ENCODE data around the gene PLD3. TPM values are rescaled to one million over a fixed set of nuclear protein-coding genes. Genes with fewer than 3 reads are reported as not detected.
A peak's percentile ranks its signal among the peaks of the same experiment; 100 is the strongest.
"Not testable (repeated sequence)": the region's sequence is repeated elsewhere in the genome, so short reads cannot be mapped to it uniquely, and the experiment has no call there.

The PLD3 gene
- total RNA-seq, 1 donor from 2014 or later, result 156 TPM

DNA sequence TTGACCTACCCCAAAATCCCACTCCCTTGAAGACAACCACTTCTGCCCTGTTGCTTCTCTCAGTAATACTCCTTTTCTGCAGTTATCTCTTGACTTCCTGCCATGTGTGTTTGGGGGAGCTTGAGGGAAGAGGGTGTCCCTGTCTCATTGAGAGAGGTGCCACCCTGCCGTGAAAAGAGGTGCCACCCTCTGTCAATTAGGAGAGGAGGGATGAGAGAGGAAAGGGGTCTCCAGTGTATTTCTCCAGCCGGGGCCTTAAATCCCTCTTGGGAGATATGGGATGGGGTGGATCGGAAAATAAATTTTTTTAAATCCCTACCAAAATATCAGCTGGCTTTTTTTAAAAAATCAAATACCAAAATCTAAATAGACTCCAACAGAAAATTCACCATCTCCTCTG, 16.5 kb downstream of the PLD3 start:
- Histone ChIP-seq H3K4me1 (peaks cover 19% of the 10 kb centered on the region), H3K9me3 (replicated peaks) (no peaks in the 10 kb centered on the region), H3K36me3 (peaks cover 33% of the 10 kb centered on the region), H3K27me3 (ENCODE audit: low read depth) (no peaks in the 10 kb centered on the region), H3K27ac (replicated peaks) (no peak overlapping the region), H3K4me3 (peak overlapping the region; percentile 56)
- no peak for DNase-seq
- TF ChIP-seq, protein P1, sequence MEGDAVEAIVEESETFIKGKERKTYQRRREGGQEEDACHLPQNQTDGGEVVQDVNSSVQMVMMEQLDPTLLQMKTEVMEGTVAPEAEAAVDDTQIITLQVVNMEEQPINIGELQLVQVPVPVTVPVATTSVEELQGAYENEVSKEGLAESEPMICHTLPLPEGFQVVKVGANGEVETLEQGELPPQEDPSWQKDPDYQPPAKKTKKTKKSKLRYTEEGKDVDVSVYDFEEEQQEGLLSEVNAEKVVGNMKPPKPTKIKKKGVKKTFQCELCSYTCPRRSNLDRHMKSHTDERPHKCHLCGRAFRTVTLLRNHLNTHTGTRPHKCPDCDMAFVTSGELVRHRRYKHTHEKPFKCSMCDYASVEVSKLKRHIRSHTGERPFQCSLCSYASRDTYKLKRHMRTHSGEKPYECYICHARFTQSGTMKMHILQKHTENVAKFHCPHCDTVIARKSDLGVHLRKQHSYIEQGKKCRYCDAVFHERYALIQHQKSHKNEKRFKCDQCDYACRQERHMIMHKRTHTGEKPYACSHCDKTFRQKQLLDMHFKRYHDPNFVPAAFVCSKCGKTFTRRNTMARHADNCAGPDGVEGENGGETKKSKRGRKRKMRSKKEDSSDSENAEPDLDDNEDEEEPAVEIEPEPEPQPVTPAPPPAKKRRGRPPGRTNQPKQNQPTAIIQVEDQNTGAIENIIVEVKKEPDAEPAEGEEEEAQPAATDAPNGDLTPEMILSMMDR (IDR thresholded peaks at IDR 0.05; ENCODE audit: borderline replicate concordance), result no peak
- intact Hi-C loops (cut with micrococcal nuclease), result no loop called here

DNA sequence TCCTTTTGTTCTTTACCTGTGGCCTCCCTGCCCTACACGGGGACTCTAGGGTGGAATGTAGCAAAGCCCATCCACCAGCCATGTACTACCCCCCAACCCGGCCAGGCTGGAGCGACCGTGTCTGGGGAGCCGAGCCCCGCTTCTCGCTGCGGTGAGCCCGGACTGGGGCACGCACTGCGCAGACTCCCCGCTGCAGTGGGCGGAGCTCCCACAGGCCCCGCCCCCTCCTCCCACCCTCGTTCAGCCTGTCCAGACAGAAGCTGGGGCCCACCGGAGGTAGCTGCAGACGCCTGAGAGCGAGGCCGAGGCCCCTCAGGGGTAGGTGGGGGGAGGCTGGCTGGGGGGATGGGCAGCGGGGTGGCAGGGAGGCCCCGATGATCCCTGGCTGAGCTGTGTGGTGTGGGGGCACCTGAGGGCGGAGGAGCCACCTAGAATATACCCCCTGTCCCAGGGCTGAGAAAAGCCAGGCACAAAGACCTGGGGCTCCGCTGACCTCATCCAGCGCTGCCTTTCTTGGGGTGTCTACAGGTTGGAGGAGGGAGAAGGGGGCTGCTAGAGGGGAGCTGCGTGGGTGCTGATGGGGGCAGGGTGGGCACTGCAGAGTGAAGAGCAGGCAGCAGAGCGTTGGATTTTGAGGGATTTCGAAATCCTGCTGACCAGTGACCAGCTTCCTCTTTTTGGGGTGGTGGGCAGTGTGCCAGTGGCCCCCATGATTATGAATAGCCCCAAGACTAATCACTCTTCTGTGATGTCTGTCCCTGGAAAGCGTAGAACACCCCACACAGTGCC, 17.3 kb downstream of the PLD3 start:
- H3K9me3 ChIP-seq (replicated peaks), result no peaks in the 10 kb centered on the region
- H3K27me3 ChIP-seq (ENCODE audit: low read depth), result no peaks in the 10 kb centered on the region
- peak; percentile 58 for DNase-seq
- intact Hi-C loops (cut with micrococcal nuclease), result no loop called here
- H3K36me3 ChIP-seq, result peaks cover 41% of the 10 kb centered on the region
- peaks cover 19% of the 10 kb centered on the region for H3K4me1 ChIP-seq
- no peak overlapping the region for H3K27ac ChIP-seq (replicated peaks)
- peak overlapping the region; percentile 56 for H3K4me3 ChIP-seq
- TF ChIP-seq, protein P1 (IDR thresholded peaks at IDR 0.05; ENCODE audit: borderline replicate concordance), result no peak

DNA sequence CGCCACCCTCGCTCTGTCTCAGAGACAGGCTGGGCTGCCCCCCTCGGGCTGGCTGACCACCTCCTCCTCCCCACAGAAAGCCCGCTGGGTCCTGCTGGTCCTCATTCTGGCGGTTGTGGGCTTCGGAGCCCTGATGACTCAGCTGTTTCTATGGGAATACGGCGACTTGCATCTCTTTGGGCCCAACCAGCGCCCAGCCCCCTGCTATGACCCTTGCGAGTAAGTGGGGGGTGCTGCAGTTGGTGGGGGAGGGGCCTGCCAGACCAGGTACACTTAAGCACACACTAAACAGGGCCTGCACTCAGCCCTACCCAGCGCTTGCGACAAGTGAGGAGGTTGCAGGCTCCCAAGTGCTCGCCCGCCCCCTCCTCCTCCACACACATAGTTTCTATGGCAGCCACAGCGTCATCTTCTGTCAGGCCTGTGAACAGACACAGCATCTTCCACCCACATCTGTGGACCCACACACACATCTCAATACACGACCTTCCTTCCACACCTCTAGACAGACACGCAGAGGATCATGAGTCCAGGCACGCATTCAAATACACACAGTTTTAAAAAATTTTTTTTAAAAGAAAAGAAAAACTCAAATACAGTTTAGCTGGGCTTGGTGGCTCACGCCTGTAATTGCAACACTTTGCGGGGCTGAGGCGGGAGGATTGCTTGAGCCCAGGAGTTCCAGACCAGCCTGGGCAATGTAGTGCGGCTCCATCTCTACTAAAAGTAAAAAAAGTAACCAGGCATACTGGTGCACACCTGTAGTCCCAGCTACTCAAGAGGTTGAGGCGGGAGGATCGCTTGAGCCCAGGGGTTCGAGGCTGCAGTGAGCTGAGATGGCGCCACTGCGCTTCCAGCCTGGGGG, 18.4 kb downstream of the PLD3 start:
- no peak overlapping the region for H3K4me3 ChIP-seq
- peaks cover 19% of the 10 kb centered on the region for H3K4me1 ChIP-seq
- H3K27ac ChIP-seq (replicated peaks), result no peak overlapping the region
- TF ChIP-seq, protein P1 (IDR thresholded peaks at IDR 0.05; ENCODE audit: borderline replicate concordance), result no peak
- H3K36me3 ChIP-seq, result peaks cover 51% of the 10 kb centered on the region
- intact Hi-C loops (cut with micrococcal nuclease), result no loop called here
- no peak for DNase-seq
- no peaks in the 10 kb centered on the region for H3K27me3 ChIP-seq (ENCODE audit: low read depth)
- no peaks in the 10 kb centered on the region for H3K9me3 ChIP-seq (replicated peaks)

DNA sequence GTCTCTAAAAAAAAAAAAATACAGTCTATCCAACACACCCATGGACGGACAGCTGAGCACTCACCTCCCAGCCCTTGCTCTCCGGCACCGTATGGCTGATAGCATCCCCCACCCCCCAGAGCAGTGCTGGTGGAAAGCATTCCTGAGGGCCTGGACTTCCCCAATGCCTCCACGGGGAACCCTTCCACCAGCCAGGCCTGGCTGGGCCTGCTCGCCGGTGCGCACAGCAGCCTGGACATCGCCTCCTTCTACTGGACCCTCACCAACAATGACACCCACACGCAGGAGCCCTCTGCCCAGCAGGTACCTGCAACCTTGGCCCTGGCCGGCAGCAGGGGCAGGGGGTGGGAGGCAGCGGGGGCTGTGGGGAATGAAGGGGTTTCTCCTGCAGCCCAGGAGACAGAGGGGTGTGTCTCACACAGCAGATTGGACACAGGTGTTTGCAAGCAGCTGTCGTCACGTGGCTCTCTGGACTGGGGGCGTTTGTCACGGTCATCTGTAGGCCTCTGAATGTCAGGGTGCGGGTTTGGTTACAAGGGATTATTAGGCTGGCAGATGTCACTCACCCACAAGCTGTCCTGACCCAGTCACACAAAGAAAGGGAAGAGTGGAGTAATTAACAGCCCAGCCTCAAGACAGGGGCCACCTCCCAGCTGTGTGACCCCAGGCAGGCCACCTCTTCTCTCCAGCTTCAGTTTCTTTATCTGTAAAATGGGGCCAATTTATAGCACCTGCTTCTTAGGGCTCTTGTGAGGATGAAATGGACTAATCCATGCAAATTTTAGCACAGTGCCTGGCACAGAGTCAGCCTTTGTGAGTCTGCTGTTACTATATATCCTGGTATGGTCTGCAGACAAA, 19.3 kb downstream of the PLD3 start:
- TF ChIP-seq, protein P1 (IDR thresholded peaks at IDR 0.05; ENCODE audit: borderline replicate concordance), result no peak
- peaks cover 60% of the 10 kb centered on the region for H3K36me3 ChIP-seq
- H3K27ac ChIP-seq (replicated peaks), result no peak overlapping the region

GRCh38 chr19:40369797-40370196, 21.3 kb downstream of the PLD3 start:
- Histone ChIP-seq H3K4me3 (no peak overlapping the region), H3K4me1 (peaks cover 19% of the 10 kb centered on the region), H3K27ac (replicated peaks) (no peak overlapping the region), H3K27me3 (ENCODE audit: low read depth) (no peaks in the 10 kb centered on the region), H3K9me3 (replicated peaks) (no peaks in the 10 kb centered on the region), H3K36me3 (peaks cover 80% of the 10 kb centered on the region)
- DNase-seq, result no peak
- TF ChIP-seq, protein P1 (IDR thresholded peaks at IDR 0.05; ENCODE audit: borderline replicate concordance), result no peak
- intact Hi-C loops (cut with micrococcal nuclease), result no loop called here

More for the DNA sequence above, 19.3 kb downstream of the PLD3 start:
- no peaks in the 10 kb centered on the region for H3K27me3 ChIP-seq (ENCODE audit: low read depth)
- no peak overlapping the region for H3K4me3 ChIP-seq
- peaks cover 19% of the 10 kb centered on the region for H3K4me1 ChIP-seq
- intact Hi-C loops (cut with micrococcal nuclease), result no loop called here
- DNase-seq, result no peak
- H3K9me3 ChIP-seq (replicated peaks), result no peaks in the 10 kb centered on the region

DNA sequence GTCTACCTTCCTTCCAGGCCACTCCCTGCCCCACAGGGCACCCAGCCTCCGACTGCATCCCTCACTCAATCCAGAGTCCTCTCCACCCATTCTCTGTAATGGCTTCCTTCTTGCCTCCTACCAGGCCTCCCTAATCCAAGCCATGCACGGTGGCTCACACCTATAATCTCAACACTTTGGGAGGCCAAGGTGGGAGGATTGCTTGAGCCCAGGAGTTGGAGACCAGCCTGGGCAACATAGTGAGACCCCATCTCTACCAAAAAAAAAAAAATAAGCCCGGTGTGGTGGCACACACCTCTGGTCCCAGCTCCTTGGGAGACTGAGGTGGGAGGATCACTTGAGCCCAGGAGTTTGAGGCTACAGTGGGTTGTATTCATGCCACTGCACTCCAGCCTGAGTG, 21.8 kb downstream of the PLD3 start:
- H3K9me3 ChIP-seq (replicated peaks); DNase-seq; H3K4me3 ChIP-seq; H3K27me3 ChIP-seq (ENCODE audit: low read depth); H3K27ac ChIP-seq (replicated peaks); intact Hi-C loops (cut with micrococcal nuclease): not testable (repeated sequence)
- Histone ChIP-seq H3K36me3 (peaks cover 84% of the 10 kb centered on the region), H3K4me1 (peaks cover 15% of the 10 kb centered on the region)
